Measurements from ENCODE around the gene AATK. TPM values are rescaled to one million over a fixed set of nuclear protein-coding genes. Genes with fewer than 3 reads are reported as not detected.

The AATK gene
- total and polyA plus RNA-seq, 4 donors, result 9.6 to 54.6 (median 23.7) TPM

GRCh38 chr17:81096741-81097133 is 69.3 kb downstream of the AATK start:
- ATAC-seq (ENCODE audit: insufficient read depth, low FRiP score) (no peak), DNase-seq (peak in 1 of 3 donors; percentile 10)
- Histone ChIP-seq H3K9me3 (ENCODE audit: control insufficient read depth in 4 of 4, insufficient read depth in 3 of 4, low read length in 3 of 4) (no peaks in the 10 kb centered on the region), H3K9ac (ENCODE audit: insufficient read depth in 1 of 2, low read length in 2 of 2) (no peak overlapping the region), H3K4me3 (no peak overlapping the region), H3K27me3 (ENCODE audit: control insufficient read depth in 3 of 3, insufficient read depth in 3 of 3, low read length in 2 of 3) (no peaks in the 10 kb centered on the region), H3K4me1 (ENCODE audit: control insufficient read depth in 5 of 5, insufficient read depth in 5 of 5, low read length in 5 of 5) (peaks cover 0 to 23% (median 16%) of the 10 kb centered on the region in 5 donors), H3K27ac (ENCODE audit: low read depth in 1 of 2, low read length in 1 of 2) (peak overlapping the region in 1 of 2 donors; percentile 50), H3K36me3 (ENCODE audit: control insufficient read depth in 4 of 4, insufficient read depth in 4 of 4, low read length in 4 of 4) (peaks cover 0 to 26% (median 1%) of the 10 kb centered on the region in 4 donors)
- WGBS, 2 donors, result 65 to 71% methylated on average over 7 of the region's 7 CpGs
- no peak for TF ChIP-seq CTCF (IDR thresholded peaks at IDR 0.05; ENCODE audit: control extremely low read depth, extremely low read depth)

GRCh38 chr17:81095383-81095762 is 70.6 kb downstream of the AATK start:
- Histone ChIP-seq H3K4me1 (ENCODE audit: control insufficient read depth in 5 of 5, insufficient read depth in 5 of 5, low read length in 5 of 5) (peaks cover 0 to 26% (median 20%) of the 10 kb centered on the region in 5 donors), H3K27ac (ENCODE audit: low read depth in 1 of 2, low read length in 1 of 2) (peak overlapping the region in 1 of 2 donors; percentile 27), H3K36me3 (ENCODE audit: control insufficient read depth in 4 of 4, insufficient read depth in 4 of 4, low read length in 4 of 4) (peaks cover 0 to 15% (median 1%) of the 10 kb centered on the region in 4 donors), H3K9me3 (ENCODE audit: control insufficient read depth in 4 of 4, insufficient read depth in 3 of 4, low read length in 3 of 4) (no peaks in the 10 kb centered on the region), H3K27me3 (ENCODE audit: control insufficient read depth in 3 of 3, insufficient read depth in 3 of 3, low read length in 2 of 3) (no peaks in the 10 kb centered on the region), H3K9ac (ENCODE audit: insufficient read depth in 1 of 2, low read length in 2 of 2) (peak overlapping the region in 1 of 2 donors; percentile 11), H3K4me3 (no peak overlapping the region)
- ATAC-seq (ENCODE audit: insufficient read depth, low FRiP score), result no peak
- no peak for TF ChIP-seq CTCF (IDR thresholded peaks at IDR 0.05; ENCODE audit: control extremely low read depth, extremely low read depth)
- no peak for DNase-seq
- WGBS, 2 donors, result 67 to 78% methylated on average over 13 of the region's 13 CpGs

GRCh38 chr17:81094509-81095382 is 71.3 kb downstream of the AATK start:
- no peak overlapping the region for H3K4me3 ChIP-seq
- peaks cover 0 to 27% (median 24%) of the 10 kb centered on the region in 5 donors for H3K4me1 ChIP-seq (ENCODE audit: control insufficient read depth in 5 of 5, insufficient read depth in 5 of 5, low read length in 5 of 5)
- no peaks in the 10 kb centered on the region for H3K9me3 ChIP-seq (ENCODE audit: control insufficient read depth in 4 of 4, insufficient read depth in 3 of 4, low read length in 3 of 4)
- no peaks in the 10 kb centered on the region for H3K27me3 ChIP-seq (ENCODE audit: control insufficient read depth in 3 of 3, insufficient read depth in 3 of 3, low read length in 2 of 3)
- peaks cover 0 to 9% (median 0%) of the 10 kb centered on the region in 4 donors for H3K36me3 ChIP-seq (ENCODE audit: control insufficient read depth in 4 of 4, insufficient read depth in 4 of 4, low read length in 4 of 4)
- peak overlapping the region in 1 of 2 donors; percentile 55 for H3K27ac ChIP-seq (ENCODE audit: low read depth in 1 of 2, low read length in 1 of 2)
- TF ChIP-seq CTCF (IDR thresholded peaks at IDR 0.05; ENCODE audit: control extremely low read depth, extremely low read depth), result no peak
- DNase-seq (peak; percentile 77 to 82 (median 80)), ATAC-seq (ENCODE audit: insufficient read depth, low FRiP score) (peak; percentile 62)
- H3K9ac ChIP-seq (ENCODE audit: insufficient read depth in 1 of 2, low read length in 2 of 2), result no peak overlapping the region
- 64 to 68% methylated on average over 33 of the region's 33 CpGs for WGBS, 2 donors
